HuH-7.5 (cell line): ENCODE data around the gene OR4F3.
"Not testable (repeated sequence)": the region's sequence is repeated elsewhere in the genome, so short reads cannot be mapped to it uniquely, and the experiment has no call there.

Experiments
- DNase-seq: peaks from one replicate; pipeline ENCODE4 v3.0.0; 2011; ENCODE audit warnings: low spot score

The OR4F3 gene

GRCh38 chr5:181366968-181367367 lies at the start of gene OR4F3:
OR4F3 (plus strand) TSS chr5:181367268.
- DNase-seq, result not testable (repeated sequence)
